ENCODE results near the gene MGAT5B. TPM values are rescaled to one million over a fixed set of nuclear protein-coding genes. Genes with fewer than 3 reads are reported as not detected.

Gene MGAT5B
- total and polyA plus RNA-seq, 7 donors: 0.16 to 0.83 (median 0.51) TPM; not detected in 2

GRCh38 chr17:76887802-76888201, 19.6 kb downstream of the MGAT5B start:
- Histone ChIP-seq H3K9me3 (no peaks in the 10 kb centered on the region), H3K4me3 (no peak overlapping the region), H3K27ac (no peak overlapping the region), H3K27me3 (peaks cover 0 to 25% (median 0%) of the 10 kb centered on the region in 3 donors), H3K4me1 (no peaks in the 10 kb centered on the region), H3K36me3 (no peaks in the 10 kb centered on the region)
- TF ChIP-seq POLR2A (IDR thresholded peaks at IDR 0.05) (no peak), POLR2AphosphoS5 (IDR thresholded peaks at IDR 0.05) (no peak), EP300 (IDR thresholded peaks at IDR 0.05) (no peak), CTCF (IDR thresholded peaks at IDR 0.05) (no peak)
- 68 to 83% methylated on average over 6 of the region's 6 CpGs for WGBS, 2 donors
- intact Hi-C loops (cut with DNase I): no loop called here
- no peak for DNase-seq

GRCh38 chr17:76888661-76889060, 20.5 kb downstream of the MGAT5B start:
- H3K9me3 ChIP-seq: no peaks in the 10 kb centered on the region
- H3K36me3 ChIP-seq: no peaks in the 10 kb centered on the region
- WGBS, 2 donors: 75 to 76% methylated on average over 14 of the region's 14 CpGs
- H3K4me3 ChIP-seq: no peak overlapping the region
- no peak overlapping the region for H3K27ac ChIP-seq
- no peak for DNase-seq
- H3K27me3 ChIP-seq: peaks cover 0 to 25% (median 0%) of the 10 kb centered on the region in 3 donors
- intact Hi-C loops (cut with DNase I): no loop called here
- no peak for TF ChIP-seq EP300 (IDR thresholded peaks at IDR 0.05)
- TF ChIP-seq CTCF (IDR thresholded peaks at IDR 0.05): no peak
- TF ChIP-seq POLR2A (IDR thresholded peaks at IDR 0.05): no peak
- TF ChIP-seq POLR2AphosphoS5 (IDR thresholded peaks at IDR 0.05): no peak
- no peaks in the 10 kb centered on the region for H3K4me1 ChIP-seq

- intact Hi-C loops (cut with DNase I): no loop called here
- no peak for DNase-seq
- Histone ChIP-seq H3K27me3 (peaks cover 0 to 25% (median 0%) of the 10 kb centered on the region in 3 donors), H3K9me3 (no peaks in the 10 kb centered on the region), H3K4me1 (no peaks in the 10 kb centered on the region), H3K4me3 (no peak overlapping the region), H3K36me3 (no peaks in the 10 kb centered on the region), H3K27ac (no peak overlapping the region)
- 83 to 91% methylated on average over 5 of the region's 5 CpGs for WGBS, 2 donors
- TF ChIP-seq CTCF (IDR thresholded peaks at IDR 0.05): no peak
- no peak for TF ChIP-seq POLR2AphosphoS5 (IDR thresholded peaks at IDR 0.05)
- TF ChIP-seq POLR2A (IDR thresholded peaks at IDR 0.05): no peak
- TF ChIP-seq EP300 (IDR thresholded peaks at IDR 0.05): no peak
Observed at GRCh38 chr17:76889323-76889722, 21.1 kb downstream of the MGAT5B start.

- WGBS, 2 donors: 63 to 85% methylated on average over 10 of the region's 10 CpGs
- DNase-seq: no peak
- TF ChIP-seq POLR2A (IDR thresholded peaks at IDR 0.05) (no peak), EP300 (IDR thresholded peaks at IDR 0.05) (no peak), CTCF (IDR thresholded peaks at IDR 0.05) (no peak), POLR2AphosphoS5 (IDR thresholded peaks at IDR 0.05) (no peak)
Observed at GRCh38 chr17:76892329-76892728, 24.1 kb downstream of the MGAT5B start.

More at GRCh38 chr17:76892329-76892728, 24.1 kb downstream of the MGAT5B start:
- intact Hi-C loops (cut with DNase I): no loop called here
- H3K4me3 ChIP-seq: no peak overlapping the region
- no peaks in the 10 kb centered on the region for H3K36me3 ChIP-seq
- H3K9me3 ChIP-seq: no peaks in the 10 kb centered on the region
- peaks cover 0 to 16% (median 0%) of the 10 kb centered on the region in 3 donors for H3K27me3 ChIP-seq
- H3K4me1 ChIP-seq: no peaks in the 10 kb centered on the region
- H3K27ac ChIP-seq: no peak overlapping the region

All from sigmoid colon (tissue), 7 donors.